OCI-LY3 (cell line): Measurements from ENCODE around the gene SPATS2.
"Not testable (repeated sequence)": the region's sequence is repeated elsewhere in the genome, so short reads cannot be mapped to it uniquely, and the experiment has no call there.

Experiments used
- H2AFZ ChIP-seq: fragments of 200-600, 300-600 bp; shearing (Covaris generic); 2 replicates; pipeline ENCODE4 v1.6.0; 2014; ENCODE audit warnings: antibody characterized with exemption, low read depth, low read length
- H3K27ac ChIP-seq: fragments of 200-600, 300-600 bp; sonication (generic); 2 replicates; pipeline ENCODE4 v1.5.1; 2014; ENCODE audit warnings: mild to moderate bottlenecking, low read length, moderate library complexity, mixed read lengths
- H3K27me3 ChIP-seq: fragments of 200-600, 300-600 bp; sonication (generic); 2 replicates; pipeline ENCODE4 v1.6.1; 2014; ENCODE audit warnings: low read depth, low read length, mixed read lengths
- H3K36me3 ChIP-seq: fragments of 200-600, 300-600 bp; sonication (generic); replicated peaks from 2 replicates; pipeline ENCODE3; 2014; ENCODE audit warnings: low read depth, low read length, mixed read lengths
- H3K4me1 ChIP-seq: fragments of 300-600, 200-600 bp; sonication (generic); 2 replicates; pipeline ENCODE4 v1.6.1; 2014; ENCODE audit warnings: low read length, mixed read lengths
- H3K4me2 ChIP-seq: fragments of 200-600, 300-600 bp; sonication (generic); 2 replicates; pipeline ENCODE4 v1.6.1; 2014; ENCODE audit warnings: low read length, mixed read lengths
- H3K4me3 ChIP-seq: fragments of 300-600, 200-600 bp; sonication (generic); 2 replicates; pipeline ENCODE4 v1.5.1; 2014; ENCODE audit warnings: antibody characterized with exemption, mild to moderate bottlenecking, low read length, moderate library complexity
- H3K79me2 ChIP-seq: fragments of 300-600, 200-600 bp; shearing (Covaris generic); 2 replicates; pipeline ENCODE4 v1.6.1; 2014; ENCODE audit warnings: mild to moderate bottlenecking, low read length, mixed read lengths
- H3K9ac ChIP-seq: fragments of 300-600, 200-600 bp; shearing (Covaris generic); 2 replicates; pipeline ENCODE4 v1.6.0; 2014; ENCODE audit warnings: mild to moderate bottlenecking, low read length, moderate library complexity
- H3K9me3 ChIP-seq: fragments of 200-600, 300-600 bp; shearing (Covaris generic); 2 replicates; pipeline ENCODE4 v1.6.1; 2014; ENCODE audit warnings: low read length, mixed read lengths; ENCODE audit not compliant: insufficient read depth
- H4K20me1 ChIP-seq: fragments of 200-600, 300-600 bp; sonication (generic); 2 replicates; pipeline ENCODE4 v1.6.1; 2016; ENCODE audit warnings: low read length, mixed read lengths; ENCODE audit not compliant: insufficient read depth
- CTCF ChIP-seq: fragments of 200-600, 300-600 bp; sonication (generic); IDR thresholded peaks from 2 replicates; pipeline ENCODE4 v1.5.1; 2014; ENCODE audit warnings: antibody characterized with exemption, low read length, low read depth
- EZH2phosphoT487 ChIP-seq: fragments of 200-600 bp; shearing (Covaris generic); IDR thresholded peaks from 2 replicates; pipeline ENCODE4 v1.6.1; 2018; ENCODE audit warnings: antibody characterized with exemption, mixed run types, low read depth

The SPATS2 gene

GRCh38 chr12:49377386-49377785, 10.1 kb downstream of the SPATS2 start:
- H3K9me3 ChIP-seq, result no peaks in the 10 kb centered on the region
- no peak overlapping the region for H3K4me3 ChIP-seq
- no peak overlapping the region for H3K4me2 ChIP-seq
- H2AFZ ChIP-seq, result no peak overlapping the region
- H4K20me1 ChIP-seq, result peaks cover 12% of the 10 kb centered on the region; the same call in 1 of the 2 replicates
- no peaks in the 10 kb centered on the region for H3K36me3 ChIP-seq
- no peaks in the 10 kb centered on the region for H3K27me3 ChIP-seq
- no peak overlapping the region for H3K27ac ChIP-seq
- H3K9ac ChIP-seq, result no peak overlapping the region
- peaks cover 44% of the 10 kb centered on the region for H3K79me2 ChIP-seq
- no peaks in the 10 kb centered on the region; the same call in 1 of the 2 replicates for H3K4me1 ChIP-seq
- no peak for TF ChIP-seq CTCF
- TF ChIP-seq EZH2phosphoT487, result no peak

GRCh38 chr12:49380184-49380583, 12.9 kb downstream of the SPATS2 start:
- H3K4me3 ChIP-seq, H3K4me1 ChIP-seq, H2AFZ ChIP-seq, H3K27me3 ChIP-seq, H3K4me2 ChIP-seq, H3K36me3 ChIP-seq, H3K27ac ChIP-seq, H3K9ac ChIP-seq, H3K9me3 ChIP-seq: not testable (repeated sequence)
- Histone ChIP-seq H4K20me1 (peaks cover 11% of the 10 kb centered on the region; the same call in 1 of the 2 replicates), H3K79me2 (peaks cover 32% of the 10 kb centered on the region)

GRCh38 chr12:49388682-49389386, 21.6 kb downstream of the SPATS2 start:
- H3K27ac ChIP-seq, result no peak overlapping the region
- no peak overlapping the region for H2AFZ ChIP-seq
- H3K4me2 ChIP-seq, result no peak overlapping the region
- H4K20me1 ChIP-seq, result no peaks in the 10 kb centered on the region
- no peak overlapping the region for H3K9ac ChIP-seq
- no peaks in the 10 kb centered on the region for H3K27me3 ChIP-seq
- H3K79me2 ChIP-seq, result peaks cover 11% of the 10 kb centered on the region; the same call in 1 of the 2 replicates
- no peaks in the 10 kb centered on the region for H3K9me3 ChIP-seq
- no peaks in the 10 kb centered on the region for H3K4me1 ChIP-seq
- no peak overlapping the region for H3K4me3 ChIP-seq
- TF ChIP-seq EZH2phosphoT487 (no peak), CTCF (no peak)
- peaks cover 2% of the 10 kb centered on the region for H3K36me3 ChIP-seq

GRCh38 chr12:49389387-49389703, 22.1 kb downstream of the SPATS2 start:
- H3K9ac ChIP-seq, result no peak overlapping the region
- TF ChIP-seq EZH2phosphoT487 (no peak), CTCF (no peak)
- no peak overlapping the region for H3K27ac ChIP-seq
- H3K9me3 ChIP-seq, result no peaks in the 10 kb centered on the region
- H3K4me2 ChIP-seq, result no peak overlapping the region
- peaks cover 2% of the 10 kb centered on the region for H3K36me3 ChIP-seq
- no peak overlapping the region for H3K4me3 ChIP-seq
- H2AFZ ChIP-seq, result no peak overlapping the region
- no peaks in the 10 kb centered on the region for H4K20me1 ChIP-seq
- H3K79me2 ChIP-seq, result peaks cover 9% of the 10 kb centered on the region; the same call in 1 of the 2 replicates
- no peaks in the 10 kb centered on the region for H3K4me1 ChIP-seq
- no peaks in the 10 kb centered on the region for H3K27me3 ChIP-seq
